T-helper 1 cell (primary cell): Measurements from ENCODE around the gene ELN.

ENCODE experiments used
- DNase-seq, 5 donors: peaks; one replicate each; pipeline ENCODE4 v3.0.0-alpha.2; 2012 to 2020

ELN gene

GRCh38 chr7:74064696-74065095 is 36.7 kb downstream of the ELN start:
- no peak for DNase-seq

DNA sequence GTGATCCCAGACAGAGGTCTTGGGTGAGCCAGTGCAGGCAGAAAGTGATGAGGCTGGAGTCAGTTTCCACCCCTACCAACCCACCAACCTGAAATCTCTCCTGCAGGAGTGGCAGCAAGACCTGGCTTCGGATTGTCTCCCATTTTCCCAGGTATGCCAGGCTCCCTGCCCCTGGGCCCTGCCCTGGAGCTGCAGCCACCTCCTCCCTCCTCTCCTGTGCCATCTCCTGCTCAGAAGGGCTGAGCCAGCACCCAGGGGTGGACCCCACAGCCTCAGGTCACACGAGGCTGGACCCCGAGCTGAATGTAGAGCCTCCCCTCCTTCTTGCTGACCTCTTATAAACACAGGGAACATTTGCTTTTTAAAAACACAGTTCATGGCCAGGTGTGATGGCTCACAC is 38.7 kb downstream of the ELN start:
- DNase-seq, result no peak

GRCh38 chr7:74068378-74069085 is 40.6 kb downstream of the ELN start:
- DNase-seq, result no peak

GRCh38 chr7:74069086-74069541 is 41.1 kb downstream of the ELN start:
- no peak for DNase-seq

- no peak for DNase-seq
These were observed 42.0 kb downstream of the ELN start for GRCh38 chr7:74069790-74070618.

- DNase-seq, result no peak
These were observed 42.6 kb downstream of the ELN start for GRCh38 chr7:74070619-74070921.

GRCh38 chr7:74071121-74071520 is 43.1 kb downstream of the ELN start:
- no peak for DNase-seq

DNA sequence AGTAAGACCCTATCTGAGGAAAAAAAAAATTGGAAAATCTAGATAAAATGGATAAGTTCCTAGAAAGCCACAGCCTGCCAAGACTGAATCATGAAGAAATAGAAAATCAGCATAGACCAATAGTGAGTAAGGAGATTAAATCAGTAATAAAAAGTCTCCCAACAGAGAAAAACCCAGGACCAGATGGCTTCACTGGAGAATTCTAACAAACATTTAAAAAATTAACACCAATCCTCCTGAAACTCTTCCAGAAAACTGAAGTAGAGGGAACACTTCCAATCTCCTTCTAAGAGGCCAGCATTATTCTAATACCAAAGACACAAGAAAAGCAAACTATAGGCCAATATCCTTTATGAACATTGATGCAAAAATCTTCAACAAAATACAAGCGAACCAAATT is 46.8 kb downstream of the ELN start:
- no peak for DNase-seq

DNA sequence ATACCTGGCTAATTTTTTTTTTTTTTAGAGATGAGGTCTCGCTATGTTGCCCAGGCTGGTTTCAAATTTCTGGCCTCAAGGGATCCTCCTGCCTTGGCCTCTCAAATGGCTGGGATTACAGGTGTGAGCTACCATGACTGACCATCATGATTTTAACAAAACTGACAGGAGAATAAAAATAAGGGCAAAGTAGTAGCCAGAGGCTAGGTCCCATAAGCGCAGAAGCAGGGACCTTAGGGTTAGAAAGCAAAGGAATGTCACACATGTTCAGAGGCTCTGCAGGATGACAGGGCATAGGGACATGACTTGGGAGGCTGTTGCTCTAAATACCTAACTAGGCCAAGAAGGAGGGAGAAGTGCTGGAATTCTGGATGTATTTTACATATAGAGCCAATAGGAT is 50.5 kb downstream of the ELN start:
- no peak for DNase-seq

GRCh38 chr7:74082770-74083116 is 54.8 kb downstream of the ELN start:
- DNase-seq, result no peak

DNA sequence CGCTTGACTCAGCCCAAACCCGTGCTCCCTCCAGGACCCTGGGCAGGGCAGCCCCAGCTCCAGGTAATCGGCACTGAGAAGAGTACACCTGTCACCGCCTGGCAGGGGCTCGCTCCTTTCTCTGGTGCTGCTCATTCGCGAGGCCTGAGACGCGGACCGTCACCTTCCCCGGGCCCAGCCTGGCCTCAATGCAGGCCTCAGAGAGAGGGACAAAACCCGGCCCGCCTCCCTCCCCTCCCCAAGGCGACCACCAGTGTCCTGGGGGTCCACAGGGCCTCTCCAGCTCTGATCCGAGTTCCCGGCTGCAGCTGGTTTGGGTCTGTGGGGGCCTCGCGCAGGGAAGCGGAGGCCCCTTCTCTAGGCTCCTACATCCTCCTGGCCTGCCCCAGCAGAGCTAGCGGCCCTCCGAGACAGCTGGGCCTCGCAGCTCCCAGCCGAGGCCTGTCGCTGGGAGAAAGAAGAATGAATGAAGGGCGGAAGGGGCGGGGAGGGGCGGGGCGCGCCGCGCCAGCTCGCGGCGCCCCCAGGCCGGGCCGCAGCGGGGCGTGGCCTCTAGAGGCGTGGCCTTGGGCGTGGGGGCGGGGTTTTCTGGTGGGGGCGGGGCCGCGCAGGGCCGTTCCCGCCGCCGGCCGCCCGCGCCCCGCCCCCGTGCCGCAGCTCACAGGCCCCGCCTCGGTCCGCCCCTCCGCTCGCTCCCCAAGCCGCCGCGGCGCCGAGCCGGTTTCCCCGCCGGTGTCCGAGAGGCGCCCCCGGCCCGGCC is 55.3 kb downstream of the ELN start, which contains the start of gene LIMK1:
Gene LIMK1, plus strand, starts transcription at position 688 of the 760 bp plus-strand sequence. CDS start 187 bp downstream, outside the sequence.
- peak; percentile 68 to 85 (median 76) for DNase-seq

GRCh38 chr7:74083928-74084721 is 56.2 kb downstream of the ELN start:
- peak in 1 of 5 donors; percentile 34 for DNase-seq

- DNase-seq, result no peak
These were observed 57.0 kb downstream of the ELN start for GRCh38 chr7:74084722-74085578.

- DNase-seq, result no peak
These were observed 59.9 kb downstream of the ELN start for GRCh38 chr7:74087791-74088453.

DNA sequence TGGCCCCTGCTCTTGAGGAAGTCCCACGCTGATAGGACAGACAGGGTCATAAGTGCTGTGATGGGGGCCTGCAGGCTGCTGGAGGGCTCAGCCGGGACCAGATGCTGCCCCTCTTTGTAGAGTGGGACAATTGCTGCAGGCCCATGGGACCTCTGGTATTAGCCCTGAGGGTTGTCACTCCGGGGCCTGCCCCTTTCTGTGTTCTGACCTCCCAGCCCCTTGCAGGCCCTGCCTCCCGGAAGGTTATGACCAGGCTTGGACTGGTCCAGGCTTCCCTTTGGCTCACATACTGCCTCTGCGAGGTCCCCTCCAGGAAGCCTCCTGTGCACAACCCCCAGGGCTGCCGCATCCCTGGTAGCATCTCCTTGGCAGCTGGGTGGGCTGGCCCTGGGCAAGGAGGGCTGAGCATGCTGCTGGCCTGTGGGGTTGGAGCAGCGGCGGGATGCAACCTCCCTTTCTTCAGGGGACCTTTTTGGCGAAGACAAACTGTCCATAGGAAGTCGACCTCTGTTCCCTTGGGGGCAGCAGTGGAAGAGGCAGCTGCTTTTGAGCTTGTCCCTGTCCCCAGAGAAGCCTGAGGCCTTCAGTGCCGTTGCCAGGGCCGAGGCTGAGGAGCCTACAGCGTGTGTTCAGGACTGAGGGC is 64.5 kb downstream of the ELN start:
- DNase-seq, result no peak

- DNase-seq, result no peak
These were observed 65.0 kb downstream of the ELN start for GRCh38 chr7:74092964-74093471.

DNA sequence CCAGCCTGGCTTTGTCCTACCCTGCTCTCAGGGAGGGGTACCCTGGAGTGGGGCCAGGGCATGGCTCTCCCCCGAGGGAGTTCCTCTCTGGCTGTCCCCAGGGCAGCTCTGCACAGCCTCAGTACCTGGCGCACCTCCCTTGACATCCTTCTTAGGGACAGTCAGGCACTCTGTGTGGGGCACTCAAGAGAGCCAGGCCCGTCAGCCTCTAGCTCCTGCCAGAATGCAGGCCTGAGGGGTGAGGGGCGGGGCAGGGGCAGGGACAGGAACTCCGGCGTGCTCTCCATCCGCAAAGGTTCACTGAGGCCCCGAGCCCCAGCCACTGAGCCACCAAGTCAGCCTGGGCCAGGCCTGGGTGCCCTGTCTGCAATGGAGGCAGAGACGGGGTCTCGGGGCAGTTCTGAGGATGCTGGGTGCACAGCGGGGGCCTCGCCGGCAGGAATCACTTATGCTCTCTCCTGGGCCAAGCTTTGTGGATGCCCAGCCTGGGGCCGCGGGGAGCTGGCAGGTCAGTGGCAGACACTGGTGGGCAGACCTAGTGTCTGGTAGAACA is 65.8 kb downstream of the ELN start:
- DNase-seq, result no peak

GRCh38 chr7:74094224-74095101 is 66.5 kb downstream of the ELN start:
- DNase-seq, result peak in 4 of 5 donors; percentile 23 to 84 (median 38)

DNA sequence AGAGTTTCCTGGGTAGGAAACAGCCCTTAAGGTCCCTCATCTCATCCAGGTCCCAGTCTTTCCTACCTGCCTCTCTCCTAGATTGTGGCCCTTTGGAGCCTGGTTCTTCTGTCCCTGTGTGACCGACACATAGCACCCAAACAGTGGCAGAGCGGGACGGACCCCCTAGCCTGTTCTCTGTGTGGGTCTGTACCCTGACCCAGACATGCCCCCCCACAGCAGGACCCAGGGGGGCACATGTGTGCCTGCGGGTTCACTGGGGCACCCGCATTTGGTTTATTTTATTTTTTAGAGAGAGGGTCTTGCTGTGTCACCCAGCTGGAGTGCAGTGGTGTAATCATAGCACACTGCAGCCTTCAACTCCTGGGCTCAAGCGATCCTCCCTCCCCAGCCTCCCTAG is 67.2 kb downstream of the ELN start:
- no peak for DNase-seq
